NCI-H446 (cell line): Measurements from ENCODE around the gene ZBTB5.
"Not testable (repeated sequence)": the region's sequence is repeated elsewhere in the genome, so short reads cannot be mapped to it uniquely, and the experiment has no call there.

Experiments
- DNase-seq, 2 experiments: peaks; one replicate each; lab custom pipeline; 2025; lab: John Stamatoyannopoulos, UW

Gene ZBTB5

DNA sequence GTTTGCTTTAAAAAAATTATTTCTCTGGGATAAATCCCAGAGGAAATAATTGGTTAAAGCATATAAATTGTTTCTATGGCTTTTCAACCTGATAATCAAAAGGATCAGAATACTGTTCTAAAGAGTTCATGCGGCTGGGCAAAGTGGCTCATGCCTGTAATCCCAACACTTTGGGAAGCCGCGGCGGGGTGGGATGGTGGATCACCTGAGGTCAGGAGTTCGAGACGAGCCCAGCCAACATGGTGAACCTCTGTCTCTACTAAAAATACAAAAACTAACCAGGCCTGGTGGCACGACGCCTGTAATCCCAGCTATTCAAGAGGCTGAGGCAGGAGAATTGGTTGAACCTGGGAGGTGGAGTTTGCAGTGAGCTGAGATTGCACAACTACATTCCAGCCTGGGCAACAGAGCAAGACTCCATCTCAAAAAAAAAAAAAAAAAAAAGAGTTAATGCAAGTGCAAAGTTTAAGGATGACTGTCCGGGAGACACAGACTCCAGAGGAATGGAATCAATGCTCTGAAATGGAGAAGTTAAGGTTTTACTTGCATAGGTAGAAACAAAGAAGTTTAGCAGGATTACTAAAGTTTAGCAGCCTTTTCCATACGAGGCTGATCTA, 59.4 kb downstream of the ZBTB5 start:
- DNase-seq, result no peak

DNA sequence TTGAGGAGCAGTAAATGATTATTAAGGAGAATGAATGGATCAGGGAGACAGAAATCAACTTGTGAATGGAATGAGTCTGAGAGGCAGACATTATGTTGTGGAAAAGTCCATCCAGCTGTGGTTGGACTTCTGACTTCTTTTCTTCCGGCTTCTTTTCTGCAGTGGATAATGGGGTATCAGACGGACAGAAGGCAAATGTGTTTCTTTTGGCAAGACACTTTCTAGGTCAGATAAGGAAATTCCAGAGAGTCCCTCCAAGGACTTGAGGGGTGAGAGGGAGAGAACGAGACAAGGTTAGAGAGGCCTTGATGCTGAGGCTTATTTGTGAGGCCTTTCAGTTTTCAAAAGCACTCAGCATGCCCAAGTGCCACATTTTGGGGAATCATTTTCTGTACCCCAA, 59.9 kb downstream of the ZBTB5 start:
- no peak for DNase-seq

DNA sequence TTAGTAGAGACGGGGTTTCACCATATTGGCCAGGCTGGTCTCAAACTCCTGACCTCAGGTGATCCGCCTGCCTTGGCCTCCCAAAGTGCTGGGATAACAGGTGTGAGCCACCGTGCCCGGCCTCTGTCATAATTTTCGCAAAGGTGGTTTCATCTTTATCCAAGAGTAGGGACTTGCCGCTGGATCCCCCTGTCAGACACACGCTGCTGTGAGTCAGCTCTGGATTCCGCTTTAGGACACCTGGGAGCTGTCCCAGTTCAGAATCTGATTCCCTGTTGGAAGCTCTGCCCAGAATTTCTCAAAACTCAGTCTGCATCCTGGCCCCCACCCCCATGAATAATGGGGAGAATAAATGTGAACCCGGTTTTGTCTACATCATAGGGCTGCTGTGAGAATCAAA, 60.7 kb downstream of the ZBTB5 start:
- DNase-seq, result no peak

DNA sequence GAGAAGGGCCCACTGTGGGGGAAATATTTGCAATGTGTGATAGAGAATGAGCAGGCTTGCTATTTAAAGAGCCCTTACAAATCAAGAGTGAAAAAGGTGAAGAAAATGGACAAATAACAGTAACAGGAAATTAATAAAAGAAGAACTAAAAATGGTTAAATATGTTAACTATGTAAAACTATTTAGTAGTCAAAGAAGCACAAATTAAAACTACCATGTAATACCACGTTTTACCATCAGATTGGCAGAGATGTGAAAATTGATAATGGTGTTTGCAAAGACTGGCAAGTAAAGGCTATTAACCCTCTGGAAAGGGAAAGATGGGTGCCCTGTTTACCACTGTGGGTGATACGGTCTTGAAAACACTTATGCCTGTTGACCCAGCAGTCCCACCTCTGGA, 65.9 kb downstream of the ZBTB5 start:
- DNase-seq, result no peak

DNA sequence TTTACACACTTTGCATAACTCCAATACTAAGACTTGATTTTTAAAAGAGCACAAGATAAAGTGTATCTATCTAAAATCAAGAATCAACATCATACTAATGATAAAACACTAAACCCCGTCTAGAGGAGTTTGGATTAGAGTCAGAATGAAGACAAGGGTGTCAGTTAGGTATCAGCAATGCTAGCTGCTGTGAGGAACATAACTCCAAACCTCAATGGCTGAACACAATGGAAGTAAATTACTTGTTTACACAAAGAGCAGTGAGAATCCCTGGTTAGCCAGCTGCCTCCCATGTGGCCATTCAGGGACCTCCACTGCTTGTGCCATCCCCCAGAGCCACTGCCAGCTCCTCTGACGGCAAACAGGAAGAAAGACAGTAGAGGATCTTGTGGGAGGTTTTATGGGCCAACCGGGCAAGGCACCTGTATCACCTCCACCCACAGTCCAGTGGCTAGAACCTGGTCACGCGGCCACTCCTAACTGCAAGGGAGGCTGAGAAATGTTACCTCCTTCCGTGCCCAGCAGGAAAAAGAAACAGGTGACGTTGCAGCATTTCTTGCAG, 66.7 kb downstream of the ZBTB5 start:
- DNase-seq, result no peak

DNA sequence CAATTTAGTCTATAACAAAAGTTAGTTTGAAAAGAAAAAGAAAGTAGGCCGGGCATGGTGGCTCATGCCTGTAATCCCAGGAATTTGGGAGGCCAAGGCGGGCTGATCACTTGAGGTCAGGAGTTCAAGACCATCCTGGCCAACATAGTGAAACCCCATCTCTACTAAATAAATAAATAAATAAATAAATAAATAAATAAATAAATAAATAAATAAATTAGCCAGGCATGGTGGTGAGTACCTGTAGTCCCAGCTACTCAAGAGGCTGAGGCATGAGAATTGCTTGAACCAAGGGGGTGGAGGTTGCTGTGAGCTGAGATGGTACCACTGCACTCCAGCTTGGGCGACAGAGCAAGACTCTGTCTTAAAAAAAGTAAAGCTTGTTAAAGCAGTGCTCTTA, 67.3 kb downstream of the ZBTB5 start:
- not testable (repeated sequence) for DNase-seq

DNA sequence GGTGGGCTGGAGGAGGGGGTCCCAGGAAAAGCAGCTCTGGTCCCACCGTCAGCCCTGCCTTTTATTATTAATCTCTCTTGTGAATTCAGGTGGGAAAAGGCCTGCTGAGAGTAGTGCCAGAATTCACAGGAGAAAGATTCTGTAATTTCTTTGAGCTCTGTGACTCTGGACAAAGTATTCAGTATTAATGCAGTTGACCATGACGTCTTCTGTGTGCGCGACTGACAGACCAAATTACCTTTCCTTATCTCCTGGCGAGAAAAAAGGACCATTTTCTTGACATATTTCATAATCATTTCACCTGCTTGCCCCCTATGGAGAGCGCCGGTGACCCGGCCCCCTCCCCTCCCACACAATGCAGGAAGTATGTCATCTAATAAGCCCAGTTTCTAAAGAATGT, 69.6 kb downstream of the ZBTB5 start:
- no peak for DNase-seq

DNA sequence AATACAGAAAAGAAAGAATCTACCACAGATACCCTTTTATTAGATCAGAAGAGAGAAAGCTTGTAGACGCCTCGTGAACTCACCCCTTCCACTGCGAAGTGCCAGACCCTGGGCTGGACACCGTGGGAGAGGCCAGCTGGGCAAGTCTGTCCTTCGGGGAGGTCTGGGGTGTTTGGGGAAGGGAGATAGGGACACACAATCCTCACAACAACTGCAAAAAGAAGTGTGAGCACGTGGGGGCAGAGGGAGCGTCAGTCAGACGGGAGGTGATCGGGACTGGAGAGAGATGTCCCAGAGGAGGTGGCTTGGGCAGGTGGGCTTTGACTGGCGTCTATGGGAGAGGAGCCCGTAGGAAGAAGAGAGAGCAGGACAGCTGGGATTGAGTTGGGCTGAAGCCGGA, 70.0 kb downstream of the ZBTB5 start:
- DNase-seq, result no peak

DNA sequence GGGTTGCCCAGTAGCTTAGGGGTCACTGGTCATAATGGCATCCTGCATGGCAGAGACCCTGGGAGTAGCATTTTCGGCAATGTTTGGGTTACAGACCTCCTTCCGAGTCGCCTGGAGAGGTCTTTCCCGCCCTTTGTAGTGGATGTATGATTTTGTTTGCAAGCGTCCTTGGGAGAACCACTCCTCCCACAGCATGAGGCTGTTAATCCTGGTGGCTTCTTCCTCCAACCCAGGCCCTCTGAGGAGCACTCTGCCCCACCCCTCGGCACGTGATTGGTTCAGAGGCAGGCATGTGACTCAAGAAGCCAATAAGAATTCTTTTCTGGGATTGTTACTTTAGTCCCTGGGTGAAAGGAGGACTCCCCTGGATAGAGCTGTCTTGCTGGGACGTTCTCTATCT, 73.0 kb downstream of the ZBTB5 start:
- no peak for DNase-seq

DNA sequence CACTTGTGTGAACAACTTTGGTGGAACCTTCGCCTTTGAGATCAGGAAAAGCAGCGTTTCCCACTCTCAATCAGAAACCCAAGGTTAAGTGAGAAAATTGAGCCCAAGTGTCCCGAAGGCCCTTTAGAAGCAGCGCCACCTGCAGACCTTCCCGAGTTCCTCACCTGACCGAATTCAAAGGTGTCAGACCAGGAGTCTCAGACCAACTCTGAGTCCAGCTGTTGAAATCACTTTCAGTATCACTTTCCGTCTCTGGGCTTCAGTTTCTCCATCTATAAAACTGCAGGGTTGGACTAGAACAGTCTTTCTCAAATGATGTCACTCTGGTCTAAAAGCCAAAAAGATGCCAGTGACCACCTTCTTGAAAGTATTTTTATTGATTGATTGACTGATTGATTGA, 74.5 kb downstream of the ZBTB5 start:
- DNase-seq, result no peak
